ENCODE results near the gene NCOA6. TPM values are rescaled to one million over a fixed set of nuclear protein-coding genes. Genes with fewer than 3 reads are reported as not detected.
"Not testable (repeated sequence)": the region's sequence is repeated elsewhere in the genome, so short reads cannot be mapped to it uniquely, and the experiment has no call there.

The NCOA6 gene
- polyA plus RNA-seq, 2 donors, result 12.7 to 22.5 TPM

DNA sequence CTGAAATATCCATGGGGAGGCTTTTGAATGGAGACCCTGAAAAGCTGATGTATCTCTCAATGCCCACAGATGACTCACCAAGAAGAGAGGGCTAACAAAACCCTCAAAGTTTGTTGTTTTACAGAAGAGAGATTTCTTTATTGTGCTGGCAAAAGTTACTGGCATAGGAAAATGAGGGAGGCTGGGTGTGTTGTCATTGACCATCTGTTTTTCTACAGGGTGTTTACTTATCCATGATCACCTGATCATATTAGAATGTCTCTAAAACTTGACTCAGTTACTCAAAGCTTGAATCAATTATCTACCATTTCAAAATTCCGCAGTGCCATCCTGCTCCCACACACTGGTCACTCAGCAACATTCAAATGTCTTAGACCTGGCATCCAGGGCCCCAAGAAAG is 9.8 kb downstream of the NCOA6 start:
- WGBS, 2 donors, result 96 to 98% methylated on average over 1 of the region's 1 CpG

DNA sequence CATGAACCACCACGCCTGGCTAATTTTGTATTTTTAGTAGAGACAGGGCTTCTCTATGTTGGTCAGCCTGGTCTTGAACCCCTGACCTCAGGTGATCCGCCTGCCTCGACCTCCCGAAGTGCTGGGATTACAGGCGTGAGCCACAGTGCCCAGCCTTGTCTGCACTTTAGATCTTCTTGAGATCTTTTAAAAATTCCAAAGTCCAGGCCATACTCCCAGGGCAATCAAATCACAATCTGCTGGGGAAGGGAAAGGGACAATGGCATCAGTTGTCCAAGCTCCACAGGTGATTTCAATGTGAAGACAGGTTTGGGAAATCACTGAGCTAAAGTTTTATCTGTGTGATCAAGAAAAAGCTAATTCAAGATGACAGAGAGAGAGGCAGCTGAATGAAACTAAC is 16.9 kb downstream of the NCOA6 start:
- Histone ChIP-seq H3K27ac (ENCODE audit: low read depth in 2 of 2, low read length in 1 of 2) (no peak overlapping the region), H3K9me3 (ENCODE audit: control insufficient read depth in 2 of 2, insufficient read depth in 1 of 2, low read depth in 1 of 2, low read length in 1 of 2) (no peaks in the 10 kb centered on the region), H3K36me3 (ENCODE audit: control insufficient read depth in 2 of 2, insufficient read depth in 2 of 2, low read length in 1 of 2) (no peaks in the 10 kb centered on the region), H3K27me3 (ENCODE audit: control insufficient read depth in 1 of 2, insufficient read depth in 2 of 2, low read length in 2 of 2) (no peaks in the 10 kb centered on the region), H3K4me1 (ENCODE audit: control insufficient read depth in 2 of 2, insufficient read depth in 2 of 2, low read length in 1 of 2) (no peaks in the 10 kb centered on the region), H3K4me3 (ENCODE audit: low read depth in 1 of 2, low read length in 2 of 2) (no peak overlapping the region)
- 92 to 97% methylated on average over 5 of the region's 5 CpGs for WGBS, 2 donors

More for the DNA sequence above, 9.8 kb downstream of the NCOA6 start:
- Histone ChIP-seq H3K27me3 (ENCODE audit: control insufficient read depth in 1 of 2, insufficient read depth in 2 of 2, low read length in 2 of 2) (no peaks in the 10 kb centered on the region), H3K36me3 (ENCODE audit: control insufficient read depth in 2 of 2, insufficient read depth in 2 of 2, low read length in 1 of 2) (no peaks in the 10 kb centered on the region), H3K27ac (ENCODE audit: low read depth in 2 of 2, low read length in 1 of 2) (no peak overlapping the region), H3K9me3 (ENCODE audit: control insufficient read depth in 2 of 2, insufficient read depth in 1 of 2, low read depth in 1 of 2, low read length in 1 of 2) (no peaks in the 10 kb centered on the region), H3K4me1 (ENCODE audit: control insufficient read depth in 2 of 2, insufficient read depth in 2 of 2, low read length in 1 of 2) (no peaks in the 10 kb centered on the region), H3K4me3 (ENCODE audit: low read depth in 1 of 2, low read length in 2 of 2) (no peak overlapping the region)

DNA sequence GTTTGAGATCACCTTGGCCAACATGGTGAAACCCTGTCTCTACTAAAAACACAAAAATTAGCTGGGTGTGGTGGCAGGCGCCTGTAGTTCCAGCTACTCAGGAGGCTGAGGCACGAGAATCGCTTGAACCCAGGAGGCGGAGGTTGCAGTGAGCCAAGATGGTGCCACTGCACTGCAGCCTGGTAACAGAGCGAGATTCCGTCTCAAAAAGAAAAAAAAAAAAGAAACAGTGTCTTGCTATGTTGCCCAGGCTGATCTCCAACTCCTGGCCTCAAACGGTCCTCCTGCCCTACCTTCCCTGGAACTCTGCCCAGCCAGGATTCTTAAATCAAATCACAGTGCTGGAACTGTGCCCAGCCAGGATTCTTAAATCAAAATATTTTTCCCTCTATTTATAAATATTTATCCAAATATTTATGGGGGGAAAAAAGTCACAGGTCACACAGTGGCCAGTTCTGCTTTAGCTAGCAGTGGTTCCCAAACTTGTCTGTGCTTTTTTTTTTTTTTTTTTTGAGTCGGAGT is 17.4 kb downstream of the NCOA6 start:
- H3K4me3 ChIP-seq (ENCODE audit: low read depth in 1 of 2, low read length in 2 of 2); H3K9me3 ChIP-seq (ENCODE audit: control insufficient read depth in 2 of 2, insufficient read depth in 1 of 2, low read depth in 1 of 2, low read length in 1 of 2); H3K27ac ChIP-seq (ENCODE audit: low read depth in 2 of 2, low read length in 1 of 2); H3K27me3 ChIP-seq (ENCODE audit: control insufficient read depth in 1 of 2, insufficient read depth in 2 of 2, low read length in 2 of 2); H3K4me1 ChIP-seq (ENCODE audit: control insufficient read depth in 2 of 2, insufficient read depth in 2 of 2, low read length in 1 of 2); H3K36me3 ChIP-seq (ENCODE audit: control insufficient read depth in 2 of 2, insufficient read depth in 2 of 2, low read length in 1 of 2): not testable (repeated sequence)
- 81 to 86% methylated on average over 8 of the region's 8 CpGs for WGBS, 2 donors

DNA sequence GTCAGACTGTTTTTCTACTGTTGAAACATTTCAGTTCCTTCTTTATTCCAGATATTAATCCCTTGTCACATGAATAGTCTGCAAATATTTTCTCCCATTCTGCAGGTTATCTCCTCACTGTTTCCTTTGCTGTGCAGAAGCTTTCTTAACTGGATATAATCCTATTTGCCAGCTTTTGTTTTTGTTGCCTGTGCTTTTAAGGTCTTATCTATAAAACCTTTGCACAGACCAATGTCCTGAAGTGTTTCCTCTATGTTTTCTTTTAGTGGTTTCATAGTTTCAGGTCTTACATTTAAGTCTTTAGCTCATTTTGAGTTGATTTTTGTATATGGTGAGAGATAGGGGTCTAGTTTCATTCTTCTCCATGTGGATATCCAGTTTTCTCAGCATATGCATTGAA is 19.2 kb downstream of the NCOA6 start:
- Histone ChIP-seq H3K27me3 (ENCODE audit: control insufficient read depth in 1 of 2, insufficient read depth in 2 of 2, low read length in 2 of 2) (no peaks in the 10 kb centered on the region), H3K4me1 (ENCODE audit: control insufficient read depth in 2 of 2, insufficient read depth in 2 of 2, low read length in 1 of 2) (no peaks in the 10 kb centered on the region)

DNA sequence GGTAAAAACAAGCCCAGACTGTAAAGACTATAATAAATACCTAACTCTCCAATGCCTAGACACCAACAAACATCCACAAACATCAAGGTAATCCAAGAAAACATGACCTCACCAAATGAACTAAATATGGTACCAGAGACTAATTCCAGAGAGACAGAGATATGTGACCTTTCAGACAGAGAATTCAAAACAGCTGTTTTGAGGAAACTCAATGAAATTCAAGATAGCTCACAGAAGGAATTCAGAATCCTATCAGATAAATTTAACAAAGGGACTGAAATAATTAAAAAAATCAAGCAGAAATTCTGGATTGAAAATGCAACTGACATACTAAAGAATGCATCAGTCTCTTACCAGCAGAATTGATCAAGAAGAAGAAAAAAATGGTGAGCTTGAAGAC is 26.6 kb downstream of the NCOA6 start:
- peaks cover 0 to 2% of the 10 kb centered on the region in 2 donors for H3K9me3 ChIP-seq (ENCODE audit: control insufficient read depth in 2 of 2, insufficient read depth in 1 of 2, low read depth in 1 of 2, low read length in 1 of 2)
- H3K27ac ChIP-seq (ENCODE audit: low read depth in 2 of 2, low read length in 1 of 2), result no peak overlapping the region
- H3K4me1 ChIP-seq (ENCODE audit: control insufficient read depth in 2 of 2, insufficient read depth in 2 of 2, low read length in 1 of 2), result no peaks in the 10 kb centered on the region
- H3K27me3 ChIP-seq (ENCODE audit: control insufficient read depth in 1 of 2, insufficient read depth in 2 of 2, low read length in 2 of 2), result no peaks in the 10 kb centered on the region
- no peaks in the 10 kb centered on the region for H3K36me3 ChIP-seq (ENCODE audit: control insufficient read depth in 2 of 2, insufficient read depth in 2 of 2, low read length in 1 of 2)
- H3K4me3 ChIP-seq (ENCODE audit: low read depth in 1 of 2, low read length in 2 of 2), result no peak overlapping the region

More for the DNA sequence above, 19.2 kb downstream of the NCOA6 start:
- Histone ChIP-seq H3K9me3 (ENCODE audit: control insufficient read depth in 2 of 2, insufficient read depth in 1 of 2, low read depth in 1 of 2, low read length in 1 of 2) (no peaks in the 10 kb centered on the region), H3K36me3 (ENCODE audit: control insufficient read depth in 2 of 2, insufficient read depth in 2 of 2, low read length in 1 of 2) (no peaks in the 10 kb centered on the region), H3K27ac (ENCODE audit: low read depth in 2 of 2, low read length in 1 of 2) (no peak overlapping the region), H3K4me3 (ENCODE audit: low read depth in 1 of 2, low read length in 2 of 2) (no peak overlapping the region)

DNA sequence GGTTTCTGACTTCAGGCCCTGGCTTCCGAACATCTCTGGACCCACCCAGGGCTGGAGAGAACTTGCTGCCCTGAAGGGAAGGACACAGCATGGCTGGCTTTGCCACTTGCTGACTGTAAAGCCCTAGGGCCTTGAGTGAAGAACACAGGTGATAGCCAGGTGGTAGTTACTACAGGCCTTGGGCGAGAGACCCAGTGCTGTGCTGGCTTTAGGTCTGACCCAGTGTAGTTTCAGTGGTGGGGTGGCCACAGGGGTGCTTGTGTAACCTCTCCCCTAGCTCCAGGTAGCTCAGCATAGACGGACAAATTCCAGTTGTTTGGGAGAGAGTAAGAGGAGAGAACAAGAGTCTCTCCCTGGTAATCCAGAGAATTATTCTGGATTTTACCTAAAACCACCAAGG is 27.1 kb downstream of the NCOA6 start:
- Histone ChIP-seq H3K27me3 (ENCODE audit: control insufficient read depth in 1 of 2, insufficient read depth in 2 of 2, low read length in 2 of 2) (no peaks in the 10 kb centered on the region), H3K4me1 (ENCODE audit: control insufficient read depth in 2 of 2, insufficient read depth in 2 of 2, low read length in 1 of 2) (no peaks in the 10 kb centered on the region), H3K4me3 (ENCODE audit: low read depth in 1 of 2, low read length in 2 of 2) (no peak overlapping the region), H3K27ac (ENCODE audit: low read depth in 2 of 2, low read length in 1 of 2) (no peak overlapping the region), H3K36me3 (ENCODE audit: control insufficient read depth in 2 of 2, insufficient read depth in 2 of 2, low read length in 1 of 2) (no peaks in the 10 kb centered on the region), H3K9me3 (ENCODE audit: control insufficient read depth in 2 of 2, insufficient read depth in 1 of 2, low read depth in 1 of 2, low read length in 1 of 2) (peaks cover 0 to 2% of the 10 kb centered on the region in 2 donors)
- 63 to 64% methylated on average over 3 of the region's 3 CpGs for WGBS, 2 donors

DNA sequence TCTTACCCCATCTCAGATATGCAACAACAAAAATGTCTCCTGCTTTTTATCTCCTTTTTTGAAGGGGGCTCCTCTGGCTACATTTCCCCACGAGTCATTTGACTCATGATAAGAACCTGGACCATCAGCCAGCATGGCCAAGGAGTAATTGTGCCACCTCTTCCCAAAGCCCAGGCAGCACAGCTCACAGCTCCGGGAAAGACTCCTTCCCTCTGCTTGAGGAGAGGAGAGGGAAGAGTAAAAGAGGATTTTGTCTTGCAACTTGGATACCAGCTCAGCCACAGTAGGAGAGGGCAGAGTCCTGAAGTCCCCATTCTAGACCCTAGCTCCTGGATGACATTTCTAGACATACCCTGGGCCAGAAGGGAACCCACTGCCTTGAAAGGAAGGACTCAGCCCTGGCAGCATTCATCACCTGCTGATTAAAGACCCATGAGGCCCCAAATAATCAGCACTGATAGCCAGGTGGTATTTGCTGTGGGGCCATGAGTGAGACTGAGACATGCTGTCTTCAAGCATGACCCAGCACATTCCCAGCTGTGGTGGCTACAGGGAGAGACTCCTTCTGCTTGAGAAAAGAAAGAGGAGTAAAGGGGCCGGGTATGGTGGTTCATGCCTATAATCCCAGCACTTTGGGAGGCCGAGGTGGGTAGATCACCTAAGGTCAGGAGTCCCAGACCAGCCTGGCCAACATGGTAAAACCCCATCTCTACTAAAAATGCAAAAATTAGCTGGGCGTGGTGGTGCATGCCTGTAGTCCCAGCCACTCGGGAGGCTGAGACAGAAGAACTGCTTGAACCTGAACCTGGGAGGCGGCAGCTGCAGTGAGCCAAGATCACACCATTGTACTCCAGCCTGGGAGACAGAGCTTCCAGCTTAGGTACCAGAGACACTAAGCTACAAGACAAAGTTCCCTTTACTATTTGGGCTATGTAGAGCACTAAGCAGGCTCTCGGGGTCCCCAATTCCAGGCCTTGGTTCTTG is 28.1 kb downstream of the NCOA6 start:
- Histone ChIP-seq H3K36me3 (ENCODE audit: control insufficient read depth in 2 of 2, insufficient read depth in 2 of 2, low read length in 1 of 2) (no peaks in the 10 kb centered on the region), H3K27me3 (ENCODE audit: control insufficient read depth in 1 of 2, insufficient read depth in 2 of 2, low read length in 2 of 2) (no peaks in the 10 kb centered on the region), H3K4me3 (ENCODE audit: low read depth in 1 of 2, low read length in 2 of 2) (no peak overlapping the region), H3K4me1 (ENCODE audit: control insufficient read depth in 2 of 2, insufficient read depth in 2 of 2, low read length in 1 of 2) (no peaks in the 10 kb centered on the region), H3K27ac (ENCODE audit: low read depth in 2 of 2, low read length in 1 of 2) (no peak overlapping the region), H3K9me3 (ENCODE audit: control insufficient read depth in 2 of 2, insufficient read depth in 1 of 2, low read depth in 1 of 2, low read length in 1 of 2) (peaks cover 0 to 2% of the 10 kb centered on the region in 2 donors)
- 88 to 94% methylated on average over 8 of the region's 8 CpGs for WGBS, 2 donors

DNA sequence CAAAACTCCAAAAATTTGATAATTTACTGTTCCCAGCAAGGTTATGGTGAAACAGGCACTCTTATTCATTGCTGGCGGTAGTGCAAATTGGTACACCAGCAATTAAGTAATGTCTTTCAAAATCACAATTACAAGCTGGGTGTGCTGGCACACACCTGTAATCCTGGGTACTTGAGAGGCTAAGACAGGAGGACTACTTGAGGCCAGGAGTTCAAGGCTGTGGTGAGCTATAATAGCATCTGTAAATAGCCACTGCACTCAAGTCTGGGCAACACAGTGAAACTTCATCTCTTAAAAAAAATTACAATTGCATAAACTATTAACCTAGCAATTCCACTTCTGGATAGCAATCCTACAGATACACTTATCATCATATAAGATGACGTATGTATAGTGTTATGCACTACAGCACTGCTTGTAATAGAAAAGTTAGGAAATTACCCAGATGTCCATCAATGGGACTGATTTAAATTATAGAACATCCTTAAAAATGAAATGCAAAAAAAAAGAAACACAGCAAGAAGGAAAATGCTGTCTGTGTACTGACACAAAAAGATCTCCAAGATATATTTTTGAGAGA is 31.4 kb downstream of the NCOA6 start:
- no peaks in the 10 kb centered on the region for H3K4me1 ChIP-seq (ENCODE audit: control insufficient read depth in 2 of 2, insufficient read depth in 2 of 2, low read length in 1 of 2)
- no peaks in the 10 kb centered on the region for H3K27me3 ChIP-seq (ENCODE audit: control insufficient read depth in 1 of 2, insufficient read depth in 2 of 2, low read length in 2 of 2)
- H3K36me3 ChIP-seq (ENCODE audit: control insufficient read depth in 2 of 2, insufficient read depth in 2 of 2, low read length in 1 of 2), result peaks cover 0 to 3% of the 10 kb centered on the region in 2 donors
- H3K4me3 ChIP-seq (ENCODE audit: low read depth in 1 of 2, low read length in 2 of 2), result no peak overlapping the region
- WGBS, 2 donors, result 92 to 99% methylated on average over 2 of the region's 2 CpGs
- H3K9me3 ChIP-seq (ENCODE audit: control insufficient read depth in 2 of 2, insufficient read depth in 1 of 2, low read depth in 1 of 2, low read length in 1 of 2), result peaks cover 0 to 2% of the 10 kb centered on the region in 2 donors
- H3K27ac ChIP-seq (ENCODE audit: low read depth in 2 of 2, low read length in 1 of 2), result no peak overlapping the region

DNA sequence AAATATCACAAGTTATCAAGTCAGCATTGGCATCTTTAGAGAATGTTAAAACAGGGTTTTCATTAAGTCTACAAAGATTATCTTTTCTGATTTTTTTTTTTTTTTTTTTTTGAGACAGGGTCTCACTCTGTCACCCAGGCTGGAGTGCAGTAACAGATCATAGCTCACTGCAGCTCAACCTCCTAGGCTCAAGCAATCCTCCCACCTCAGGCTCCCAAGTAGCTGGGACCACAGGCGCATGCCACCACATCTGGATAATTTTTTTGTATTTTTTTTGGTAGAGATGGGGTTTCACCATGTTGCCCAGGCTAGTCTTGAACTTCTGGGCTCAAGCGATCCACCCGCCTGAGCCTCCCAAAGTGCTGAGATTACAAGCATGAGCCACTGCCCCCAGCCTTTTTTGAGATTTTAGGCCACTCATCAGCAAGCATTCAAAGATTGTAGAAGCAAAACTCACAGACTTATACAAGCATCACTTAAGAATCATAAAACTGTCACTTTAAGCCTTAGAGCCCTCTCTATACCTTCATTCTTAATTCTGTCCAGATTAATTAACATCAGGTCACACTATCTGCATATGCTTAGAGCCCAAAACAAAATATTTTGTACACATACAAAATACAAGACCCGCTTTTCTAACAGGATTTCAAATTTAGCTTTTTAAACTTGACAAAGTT is 32.6 kb downstream of the NCOA6 start:
- no peaks in the 10 kb centered on the region for H3K4me1 ChIP-seq (ENCODE audit: control insufficient read depth in 2 of 2, insufficient read depth in 2 of 2, low read length in 1 of 2)
- H3K27ac ChIP-seq (ENCODE audit: low read depth in 2 of 2, low read length in 1 of 2), result no peak overlapping the region
- H3K36me3 ChIP-seq (ENCODE audit: control insufficient read depth in 2 of 2, insufficient read depth in 2 of 2, low read length in 1 of 2), result peaks cover 0 to 5% of the 10 kb centered on the region in 2 donors
- WGBS, 2 donors, result 96 to 97% methylated on average over 4 of the region's 4 CpGs
- no peaks in the 10 kb centered on the region for H3K27me3 ChIP-seq (ENCODE audit: control insufficient read depth in 1 of 2, insufficient read depth in 2 of 2, low read length in 2 of 2)
- peaks cover 0 to 2% of the 10 kb centered on the region in 2 donors for H3K9me3 ChIP-seq (ENCODE audit: control insufficient read depth in 2 of 2, insufficient read depth in 1 of 2, low read depth in 1 of 2, low read length in 1 of 2)
- no peak overlapping the region for H3K4me3 ChIP-seq (ENCODE audit: low read depth in 1 of 2, low read length in 2 of 2)

Data from esophagus (tissue), 2 donors.